UCSD-AML1 (cell line): ENCODE data around the gene DNAI4.
"Not testable (repeated sequence)": the region's sequence is repeated elsewhere in the genome, so short reads cannot be mapped to it uniquely, and the experiment has no call there.

Source experiments
- DNase-seq: peaks from one replicate; lab custom pipeline; 2025; ENCODE audit not compliant: unreplicated experiment; lab: John Stamatoyannopoulos, UW

DNAI4 gene

DNA sequence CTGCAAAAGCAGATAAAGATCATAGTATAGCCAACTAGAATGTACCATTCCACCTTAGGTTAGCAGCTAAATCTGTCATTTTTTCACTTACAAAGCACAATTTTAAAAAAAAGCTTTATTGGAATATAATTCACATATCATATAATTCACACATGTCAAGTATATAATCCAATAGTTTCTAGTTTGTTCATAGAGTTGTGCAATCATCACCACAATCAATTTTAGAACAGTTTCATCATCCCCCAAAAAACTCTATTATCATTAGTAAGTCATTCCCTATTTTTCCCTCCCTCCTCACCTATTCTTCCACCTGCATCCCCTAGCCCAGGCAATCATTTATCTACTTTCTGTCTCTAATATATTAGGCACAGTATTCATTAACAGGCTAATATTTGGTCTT is 91.5 kb downstream of the DNAI4 start:
- no peak for DNase-seq

GRCh38 chr1:66831529-66832239 is 93.0 kb downstream of the DNAI4 start:
- DNase-seq = no peak

GRCh38 chr1:66824771-66825170 is 99.9 kb downstream of the DNAI4 start:
- DNase-seq = no peak

GRCh38 chr1:66809736-66810326 is 114.8 kb downstream of the DNAI4 start:
- DNase-seq = no peak

DNA sequence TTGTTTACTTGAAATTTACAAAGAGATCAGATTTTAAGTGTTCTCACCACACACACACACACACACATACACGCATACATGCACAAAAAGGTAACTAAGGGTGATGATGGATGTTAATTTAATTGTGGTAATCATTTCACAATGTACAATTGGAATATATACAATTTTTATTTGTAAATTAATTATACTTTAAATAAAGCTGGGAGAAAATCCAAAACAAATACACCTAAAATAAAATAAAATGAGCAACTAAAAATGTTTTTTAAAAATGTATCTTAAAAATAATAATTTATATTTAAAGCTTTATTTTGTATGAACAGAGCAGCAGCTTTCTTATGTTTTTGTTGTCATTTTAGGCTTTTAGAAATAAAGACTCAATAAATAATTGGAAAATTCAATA is 115.4 kb downstream of the DNAI4 start:
- DNase-seq = no peak

GRCh38 chr1:66795839-66796238 is 128.8 kb downstream of the DNAI4 start:
- not testable (repeated sequence) for DNase-seq

DNA sequence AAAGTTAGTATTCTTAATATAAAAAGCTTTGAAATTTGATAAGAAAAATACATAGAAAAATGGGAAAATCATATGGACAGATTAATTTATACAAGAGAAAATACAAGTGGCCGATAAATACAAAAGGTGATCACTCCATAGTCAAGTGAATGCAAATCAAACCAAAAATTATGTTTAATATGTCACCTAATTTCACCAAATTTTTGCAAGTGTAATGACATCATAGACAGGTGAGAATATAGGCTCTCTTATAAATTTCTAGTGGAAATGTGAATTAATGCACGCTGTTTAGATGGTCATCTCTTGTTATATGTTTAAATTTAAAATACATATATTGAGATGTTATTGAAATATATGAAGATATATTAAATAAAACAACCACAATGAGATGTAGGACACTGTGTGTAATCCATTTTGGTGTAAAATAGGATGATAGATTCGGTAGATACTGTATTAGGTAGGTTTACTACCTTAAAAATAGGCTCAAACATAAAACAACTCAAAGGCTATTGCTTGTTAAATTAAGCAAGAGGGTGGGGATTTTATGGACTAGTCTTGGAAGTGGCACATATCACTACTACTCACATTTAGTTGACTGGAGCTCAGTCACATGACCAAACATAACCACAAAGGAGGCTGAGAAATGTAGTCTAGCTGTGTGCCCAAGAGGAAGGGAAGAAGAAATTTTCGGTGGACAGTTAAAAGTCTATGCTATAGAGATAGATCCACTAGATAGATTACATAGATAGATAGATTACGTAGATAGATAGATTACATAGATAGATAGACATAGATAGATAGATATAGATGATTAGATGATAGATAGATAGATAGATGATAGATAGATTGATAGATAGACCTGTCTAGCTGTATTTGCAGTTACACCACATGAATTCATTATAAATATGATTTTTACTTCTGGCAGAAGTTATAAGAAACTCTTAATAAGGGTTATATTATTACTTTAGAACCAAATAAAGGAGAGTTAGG is 132.7 kb downstream of the DNAI4 start:
- DNase-seq = no peak

DNA sequence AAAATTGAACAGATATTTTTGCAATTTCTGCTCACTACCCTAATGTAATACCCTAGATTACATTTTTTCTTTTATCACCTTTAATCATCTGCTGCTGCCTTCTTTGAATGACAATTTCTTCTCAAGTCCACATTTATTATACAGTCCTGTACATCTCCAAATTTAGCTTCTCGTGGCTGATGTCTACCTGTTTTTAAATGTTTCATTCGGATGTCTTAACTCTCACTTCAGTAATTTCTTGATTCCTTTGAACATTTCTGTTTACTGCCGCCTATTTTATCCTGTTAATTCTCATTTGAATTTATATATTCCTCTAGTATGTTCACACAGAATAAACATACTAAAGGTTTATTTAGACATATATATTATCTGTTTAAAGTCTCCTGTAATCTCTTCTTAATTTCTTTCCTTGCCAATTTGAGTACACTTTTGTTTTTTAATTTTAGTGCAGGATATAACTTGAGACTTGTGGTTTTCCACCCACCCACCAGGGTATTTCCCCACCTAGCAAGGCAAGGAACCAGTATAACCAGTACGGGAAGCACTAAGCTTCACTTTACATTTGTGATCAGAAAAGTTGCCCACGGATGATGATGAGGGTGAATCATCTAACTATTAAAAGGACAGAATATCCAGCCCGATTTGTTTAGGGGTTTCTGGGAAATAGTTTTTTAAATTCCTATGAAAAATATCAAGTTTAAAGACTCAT is 136.3 kb downstream of the DNAI4 start:
- DNase-seq = no peak

- no peak for DNase-seq
Observed at GRCh38 chr1:66787641-66788040, 137.0 kb downstream of the DNAI4 start.

GRCh38 chr1:66785800-66786199 is 138.9 kb downstream of the DNAI4 start:
- not testable (repeated sequence) for DNase-seq

DNA sequence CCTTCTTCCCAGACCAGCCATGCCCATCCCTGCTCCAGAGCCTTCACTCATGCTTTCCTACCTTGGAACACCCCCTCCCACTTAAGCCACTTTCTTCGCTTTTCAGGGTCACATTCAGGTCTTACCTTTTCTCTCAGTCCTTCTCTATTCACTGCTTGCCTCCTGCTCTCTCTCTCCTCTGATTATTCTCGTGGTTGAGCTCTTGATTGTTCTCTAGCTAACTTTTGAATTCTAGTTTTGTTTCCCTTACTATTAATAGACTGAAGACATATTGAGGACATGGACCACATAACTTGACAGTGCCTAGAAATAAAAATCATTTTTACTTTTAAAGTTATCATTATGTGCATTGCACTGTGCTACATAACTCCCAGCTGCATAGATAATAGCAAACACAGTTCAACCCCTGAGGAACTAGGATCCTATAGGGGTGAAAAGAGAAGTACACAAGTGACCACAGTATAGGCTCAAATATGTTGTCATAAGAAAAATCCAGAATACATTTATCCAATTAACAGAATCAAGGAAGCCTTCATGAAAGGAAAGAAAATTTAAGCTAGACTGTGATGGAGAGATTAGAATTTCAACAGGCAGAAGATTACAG is 145.1 kb downstream of the DNAI4 start:
- no peak for DNase-seq

GRCh38 chr1:66778969-66779368 is 145.7 kb downstream of the DNAI4 start:
- no peak for DNase-seq

GRCh38 chr1:66778266-66778665 is 146.4 kb downstream of the DNAI4 start:
- no peak for DNase-seq

DNA sequence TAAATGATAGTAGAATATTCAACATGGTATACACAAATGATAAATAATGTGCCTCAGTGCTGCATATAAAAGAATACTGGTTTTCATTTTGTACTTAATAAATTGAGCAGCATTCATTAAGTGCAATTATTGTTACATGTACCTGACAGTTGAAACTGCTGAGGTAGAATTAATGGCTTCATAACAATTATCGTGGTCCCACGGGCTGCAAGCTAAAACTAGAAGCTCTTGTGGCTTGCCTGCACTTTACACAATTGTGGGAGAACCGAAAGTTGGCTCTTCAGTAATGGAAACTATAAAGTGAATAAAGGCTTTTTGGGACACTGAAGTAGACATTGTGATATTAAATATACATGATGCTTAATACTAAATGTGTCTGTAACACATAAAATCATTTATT is 146.8 kb downstream of the DNAI4 start:
- no peak for DNase-seq

DNA sequence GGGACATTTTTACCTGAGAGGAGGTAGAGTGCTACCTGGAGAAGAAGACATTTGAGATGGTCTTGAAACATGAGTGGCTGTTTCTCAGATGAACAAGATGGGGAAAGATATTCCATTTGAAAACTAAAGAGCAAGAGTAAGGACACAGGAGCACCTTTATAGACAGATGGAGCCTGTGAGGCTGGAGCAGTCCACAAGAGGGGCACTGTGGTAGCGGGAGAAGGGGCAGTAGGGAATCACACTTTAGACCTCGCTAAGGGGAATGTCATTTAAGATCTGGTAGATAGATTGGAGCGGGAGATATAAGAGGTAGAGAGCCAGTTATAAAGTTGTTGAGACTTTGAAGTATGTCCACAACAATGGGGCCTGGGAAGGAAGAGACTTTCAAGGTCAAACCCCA is 149.0 kb downstream of the DNAI4 start:
- no peak for DNase-seq

GRCh38 chr1:66774438-66774837 is 150.2 kb downstream of the DNAI4 start:
- DNase-seq = no peak

- no peak for DNase-seq
Observed at GRCh38 chr1:66773227-66773626, 151.4 kb downstream of the DNAI4 start.

DNA sequence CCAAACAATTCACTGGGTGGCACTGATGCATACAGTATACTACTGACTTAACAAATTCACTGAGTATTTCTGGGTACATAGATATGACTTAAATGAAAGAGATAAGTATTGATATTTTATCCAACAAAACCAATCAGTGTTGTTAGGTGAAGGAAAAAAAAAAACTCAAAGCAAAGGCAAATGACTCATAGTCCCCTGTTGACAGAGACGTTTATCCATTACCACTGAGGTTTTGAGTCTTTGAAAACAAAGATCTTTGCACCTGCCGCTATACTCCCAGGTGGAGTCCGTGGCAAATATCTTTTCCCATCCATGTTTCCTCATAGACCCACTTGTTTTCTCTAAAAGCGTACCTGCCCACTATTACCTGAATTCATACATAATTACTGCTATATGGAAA is 154.0 kb downstream of the DNAI4 start:
- DNase-seq = no peak

GRCh38 chr1:66770240-66770639 is 154.4 kb downstream of the DNAI4 start:
- no peak for DNase-seq

GRCh38 chr1:66769512-66770229 is 155.0 kb downstream of the DNAI4 start:
- DNase-seq = no peak
